Osteoblast (primary cell): ENCODE results near the gene CNTFR. TPM values are rescaled to one million over a fixed set of nuclear protein-coding genes. Genes with fewer than 3 reads are reported as not detected.

Source experiments
- DNase-seq: peaks from one replicate; pipeline ENCODE4 v3.0.0; 2011; ENCODE audit warnings: low spot score, mixed read lengths; ENCODE audit not compliant: insufficient read length; ENCODE audit errors: missing footprints
- H2AFZ ChIP-seq: 2 replicates; pipeline ENCODE4 v1.6.0; 2011; ENCODE audit warnings: mild to moderate bottlenecking, low read length
- H3K27ac ChIP-seq: 2 replicates; pipeline ENCODE4 v1.5.1; 2011; ENCODE audit warnings: mild to moderate bottlenecking, low read depth, low read length, moderate library complexity
- H3K27me3 ChIP-seq: 2 replicates; pipeline ENCODE4 v1.6.0; 2012; ENCODE audit warnings: mild to moderate bottlenecking, control low read depth, inconsistent platforms, low read length, moderate library complexity; ENCODE audit not compliant: insufficient read depth
- H3K36me3 ChIP-seq: 2 replicates; pipeline ENCODE4 v1.5.1; 2011; ENCODE audit warnings: mild to moderate bottlenecking, low read length, control low read depth, moderate library complexity; ENCODE audit not compliant: insufficient read depth
- H3K4me1 ChIP-seq: 2 replicates; pipeline ENCODE4 v1.5.1; 2011; ENCODE audit warnings: mild to moderate bottlenecking, low read length, control low read depth, moderate library complexity; ENCODE audit not compliant: insufficient read depth
- H3K4me2 ChIP-seq: 2 replicates; pipeline ENCODE4 v1.6.0; 2011; ENCODE audit warnings: mild to moderate bottlenecking, low read length; ENCODE audit not compliant: insufficient read depth
- H3K4me3 ChIP-seq: fragments of 200-600 bp; sonication (generic); 3 replicates; pipeline ENCODE4 v1.5.1; 2012; ENCODE audit warnings: mild to moderate bottlenecking, low read length, inconsistent platforms; ENCODE audit not compliant: insufficient read depth
- H3K79me2 ChIP-seq: 2 replicates; pipeline ENCODE4 v1.6.0; 2012; ENCODE audit warnings: mild to moderate bottlenecking, low read length, control low read depth, inconsistent platforms; ENCODE audit not compliant: insufficient read depth
- H3K9me3 ChIP-seq: 2 replicates; pipeline ENCODE4 v1.5.1; 2011; ENCODE audit warnings: low read depth, low read length, control low read depth
- H4K20me1 ChIP-seq: 2 replicates; pipeline ENCODE4 v1.6.0; 2012; ENCODE audit warnings: mild to moderate bottlenecking, low read length, control low read depth; ENCODE audit not compliant: insufficient read depth
- total RNA-seq: library from RNA; depleted of rRNA; stranded (reverse); fragments of >200 nt; gene quantifications from 2 replicates; pipeline ENCODE4 v1.2.3, GENCODE V29; 2012
- TF ChIP-seq, protein P1 (sequence below): IDR thresholded peaks from 2 replicates; pipeline ENCODE4 v1.5.1; 2011; ENCODE audit warnings: mild to moderate bottlenecking, low read depth, low read length, moderate library complexity; ENCODE audit errors: extremely low read depth

CNTFR gene
- total RNA-seq, 1 donor = not detected

DNA sequence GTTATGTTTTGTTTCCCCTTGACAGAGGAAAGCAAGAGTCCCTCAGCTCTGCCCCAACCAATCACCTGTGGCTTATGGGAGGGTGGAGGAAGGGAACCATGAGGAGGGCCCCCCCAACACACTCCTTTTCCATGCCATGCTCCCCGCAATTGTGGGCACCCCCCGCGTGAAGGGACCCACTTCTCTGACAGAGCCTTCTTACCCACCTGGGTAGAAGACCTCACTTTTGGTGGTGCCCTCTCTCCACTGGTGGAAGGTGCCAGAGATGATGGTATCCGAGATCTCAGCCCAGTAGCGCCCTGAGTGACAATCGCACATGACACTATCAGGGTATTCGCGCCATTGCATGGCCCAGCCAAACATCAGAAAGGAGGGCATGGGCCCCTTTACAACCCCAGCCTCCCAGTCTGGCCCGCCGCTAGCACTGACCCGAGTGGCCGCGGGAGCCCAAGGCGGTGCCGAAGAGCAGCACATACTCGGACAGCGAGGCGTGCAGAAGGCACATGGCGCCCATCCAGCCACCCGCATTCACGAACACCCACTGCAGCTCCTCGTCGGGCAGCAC is 47.3 kb upstream of the CNTFR start:
- peak overlapping the region; percentile 64 for H3K27ac ChIP-seq

DNA sequence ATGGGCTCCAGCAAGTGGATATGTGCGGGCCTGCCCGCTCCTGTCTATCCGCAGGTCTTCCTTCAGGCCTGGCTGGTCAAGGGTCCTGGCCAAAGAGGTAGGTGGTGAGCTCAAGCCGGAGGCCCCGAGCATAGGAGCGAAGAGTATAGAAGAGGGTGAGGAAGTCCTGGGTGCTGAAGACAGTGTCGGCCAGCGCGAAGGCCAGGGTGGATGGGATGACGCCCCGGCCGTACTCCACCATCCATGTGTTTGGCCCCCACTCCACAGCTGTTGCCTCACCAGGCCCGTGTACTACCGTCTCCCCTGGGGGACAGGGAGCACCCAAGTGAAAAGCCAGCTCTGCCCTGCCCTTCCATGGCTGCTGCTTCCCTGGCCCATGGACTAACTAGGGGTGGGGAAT is 46.0 kb upstream of the CNTFR start:
- Histone ChIP-seq H3K36me3 (peaks cover 8% of the 10 kb centered on the region), H3K4me3 (no peak overlapping the region), H3K27ac (no peak overlapping the region), H4K20me1 (peaks cover 19% of the 10 kb centered on the region), H3K9me3 (no peaks in the 10 kb centered on the region), H3K4me2 (no peak overlapping the region), H3K4me1 (peaks cover 21% of the 10 kb centered on the region), H3K79me2 (peaks cover 23% of the 10 kb centered on the region), H2AFZ (no peak overlapping the region), H3K27me3 (peaks cover 8% of the 10 kb centered on the region)
- no peak for DNase-seq
- TF ChIP-seq, protein P1, sequence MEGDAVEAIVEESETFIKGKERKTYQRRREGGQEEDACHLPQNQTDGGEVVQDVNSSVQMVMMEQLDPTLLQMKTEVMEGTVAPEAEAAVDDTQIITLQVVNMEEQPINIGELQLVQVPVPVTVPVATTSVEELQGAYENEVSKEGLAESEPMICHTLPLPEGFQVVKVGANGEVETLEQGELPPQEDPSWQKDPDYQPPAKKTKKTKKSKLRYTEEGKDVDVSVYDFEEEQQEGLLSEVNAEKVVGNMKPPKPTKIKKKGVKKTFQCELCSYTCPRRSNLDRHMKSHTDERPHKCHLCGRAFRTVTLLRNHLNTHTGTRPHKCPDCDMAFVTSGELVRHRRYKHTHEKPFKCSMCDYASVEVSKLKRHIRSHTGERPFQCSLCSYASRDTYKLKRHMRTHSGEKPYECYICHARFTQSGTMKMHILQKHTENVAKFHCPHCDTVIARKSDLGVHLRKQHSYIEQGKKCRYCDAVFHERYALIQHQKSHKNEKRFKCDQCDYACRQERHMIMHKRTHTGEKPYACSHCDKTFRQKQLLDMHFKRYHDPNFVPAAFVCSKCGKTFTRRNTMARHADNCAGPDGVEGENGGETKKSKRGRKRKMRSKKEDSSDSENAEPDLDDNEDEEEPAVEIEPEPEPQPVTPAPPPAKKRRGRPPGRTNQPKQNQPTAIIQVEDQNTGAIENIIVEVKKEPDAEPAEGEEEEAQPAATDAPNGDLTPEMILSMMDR = no peak

More for the DNA sequence above, 47.3 kb upstream of the CNTFR start:
- peaks cover 19% of the 10 kb centered on the region for H4K20me1 ChIP-seq
- peaks cover 23% of the 10 kb centered on the region for H3K79me2 ChIP-seq
- no peaks in the 10 kb centered on the region for H3K27me3 ChIP-seq
- peak overlapping the region; percentile 87 for H3K4me2 ChIP-seq
- peak; percentile 93 for DNase-seq
- peaks cover 8% of the 10 kb centered on the region for H3K36me3 ChIP-seq
- TF ChIP-seq, protein P1 = no peak
- H3K4me1 ChIP-seq = peaks cover 21% of the 10 kb centered on the region
- H2AFZ ChIP-seq = peak overlapping the region; percentile 95
- H3K9me3 ChIP-seq = no peaks in the 10 kb centered on the region
- H3K4me3 ChIP-seq = peak overlapping the region; percentile 89

DNA sequence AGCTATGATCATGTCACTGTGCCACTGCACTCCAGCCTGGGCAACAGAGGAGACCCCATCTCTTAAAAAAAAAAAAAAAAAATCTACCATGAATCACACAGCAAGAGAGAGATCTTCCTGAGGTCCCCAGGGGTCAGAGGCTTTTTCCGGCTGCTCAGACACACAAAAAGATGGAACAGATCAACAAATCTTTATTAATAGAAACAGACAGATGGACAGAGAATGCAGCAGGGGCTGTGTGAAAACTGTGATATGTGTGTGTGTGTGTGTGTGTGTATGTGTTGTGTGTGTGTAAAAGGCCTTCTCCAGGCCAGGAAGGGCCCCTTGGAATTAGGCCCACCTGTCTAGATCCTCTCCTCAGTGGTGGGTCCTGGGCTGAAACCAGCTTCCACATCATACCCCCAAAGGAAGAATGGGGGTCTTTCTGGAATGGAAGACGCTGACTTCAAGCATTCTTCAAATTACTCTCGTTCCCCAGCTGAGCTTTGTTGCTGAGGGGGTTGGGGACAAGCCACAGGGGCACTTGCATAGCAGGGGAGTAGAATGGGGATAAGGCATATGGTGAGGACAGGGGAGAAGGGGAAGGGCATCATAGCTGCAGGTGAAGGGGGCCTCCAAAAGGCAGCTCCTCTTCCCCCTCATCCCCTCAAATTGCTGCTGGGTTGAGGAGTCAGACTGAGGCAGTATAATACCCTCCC is 45.2 kb upstream of the CNTFR start:
- no peak overlapping the region for H3K27ac ChIP-seq
- H3K9me3 ChIP-seq = no peaks in the 10 kb centered on the region
- peaks cover 23% of the 10 kb centered on the region for H3K79me2 ChIP-seq
- H4K20me1 ChIP-seq = peaks cover 19% of the 10 kb centered on the region
- TF ChIP-seq, protein P1 = no peak
- no peak overlapping the region for H2AFZ ChIP-seq
- H3K4me1 ChIP-seq = peaks cover 21% of the 10 kb centered on the region
- H3K27me3 ChIP-seq = peaks cover 16% of the 10 kb centered on the region
- H3K36me3 ChIP-seq = peaks cover 8% of the 10 kb centered on the region
- DNase-seq = no peak
- no peak overlapping the region for H3K4me3 ChIP-seq
- H3K4me2 ChIP-seq = no peak overlapping the region

DNA sequence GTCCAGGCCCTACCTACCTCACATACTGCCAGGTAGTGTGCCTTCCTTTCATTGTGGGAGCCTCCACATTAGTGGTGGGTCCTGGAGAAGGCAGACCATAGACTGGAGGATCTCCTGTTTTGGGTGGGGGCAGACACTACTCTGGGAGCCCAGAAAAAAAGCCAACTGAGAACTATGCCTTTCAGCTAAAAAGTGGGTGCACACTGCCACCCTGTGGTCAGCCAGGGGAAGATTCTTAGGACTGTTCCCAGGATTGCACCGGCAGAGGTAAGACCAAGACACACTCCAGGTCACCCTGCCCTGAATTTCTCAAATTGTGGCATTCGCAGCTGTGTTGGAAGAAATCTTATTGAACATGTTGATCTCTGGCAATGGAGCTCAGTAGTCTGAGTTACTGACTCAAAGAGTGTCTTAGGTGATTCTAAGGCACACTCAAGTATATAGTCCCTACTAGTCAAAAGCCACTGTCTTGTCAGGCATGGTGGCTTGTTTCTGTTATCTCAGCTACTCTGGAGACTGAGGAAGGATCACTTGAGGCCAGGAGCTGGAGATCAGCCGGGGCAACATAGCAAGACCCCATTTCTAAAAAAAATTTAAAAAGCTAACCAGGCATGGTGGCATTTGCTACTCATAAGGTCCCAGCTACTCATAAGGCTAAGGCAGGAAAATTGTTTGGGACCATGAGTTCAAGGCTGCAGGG is 44.5 kb upstream of the CNTFR start:
- DNase-seq = peak; percentile 96
- Histone ChIP-seq H3K79me2 (peaks cover 23% of the 10 kb centered on the region), H3K9me3 (no peaks in the 10 kb centered on the region), H3K27ac (no peak overlapping the region), H4K20me1 (peaks cover 19% of the 10 kb centered on the region), H3K27me3 (peaks cover 23% of the 10 kb centered on the region), H2AFZ (no peak overlapping the region), H3K4me3 (no peak overlapping the region), H3K4me1 (peaks cover 21% of the 10 kb centered on the region), H3K36me3 (peaks cover 8% of the 10 kb centered on the region), H3K4me2 (no peak overlapping the region)
- TF ChIP-seq, protein P1 = peak; percentile 85
